Measurements from ENCODE around the gene GPR62. TPM values are rescaled to one million over a fixed set of nuclear protein-coding genes. Genes with fewer than 3 reads are reported as not detected.

The GPR62 gene
- total and polyA plus RNA-seq, 2 donors (not counting 3 experiments of a cell fraction or from before 2014, with no cell fraction given) = 0.04 to 0.15 TPM

DNA sequence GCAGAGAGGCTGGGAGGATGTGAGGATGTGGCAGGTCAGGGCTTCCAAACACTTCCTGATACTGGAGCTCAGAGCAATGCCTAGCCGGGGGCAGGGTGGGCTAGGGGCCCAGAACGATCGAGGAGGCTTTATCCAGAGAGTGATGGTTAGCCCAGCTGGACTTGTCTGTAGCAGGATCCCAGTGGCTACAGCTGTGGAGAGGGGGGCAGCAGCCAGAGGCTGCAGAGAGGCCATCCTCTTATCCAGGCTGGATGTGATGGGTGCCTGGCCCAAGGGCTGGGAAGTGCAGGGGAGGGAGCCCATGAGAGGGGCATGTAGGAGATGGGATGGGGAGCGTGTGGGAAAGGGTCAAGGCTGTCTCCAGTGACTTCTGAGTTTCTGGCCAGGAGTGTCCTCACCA lies 8.4 kb upstream of the GPR62 start:
- no peaks in the 10 kb centered on the region for H3K9me1 ChIP-seq (replicated peaks; ENCODE audit: control insufficient read depth, extremely low read depth, insufficient read depth, low read length)
- dilution Hi-C loops (cut with MboI; ENCODE audit: extremely low pct_ligation_motif_present, low sequenced_read_pairs) = no loop called here
- TF ChIP-seq GATA2 (IDR thresholded peaks at IDR 0.05; ENCODE audit: insufficient read depth, insufficient read length, low read depth, low read length) (no peak), EZH2 (IDR thresholded peaks at IDR 0.05; ENCODE audit: borderline replicate concordance, low read depth, low read length, severe bottlenecking) (no peak), JUN (IDR thresholded peaks at IDR 0.05; ENCODE audit: borderline replicate concordance, insufficient read depth, insufficient read length, low read depth) (no peak), FOS (IDR thresholded peaks at IDR 0.05; ENCODE audit: borderline replicate concordance, insufficient read depth, low read length) (no peak), POLR2A (IDR thresholded peaks at IDR 0.05; ENCODE audit: low read depth, low read length) (no peak), MYC (IDR thresholded peaks at IDR 0.05; ENCODE audit: low read depth, low read length) (no peak), POLR2AphosphoS5 (IDR thresholded peaks at IDR 0.05; ENCODE audit: insufficient read depth, low read depth, low read length) (no peak)
- TF ChIP-seq, protein P1, sequence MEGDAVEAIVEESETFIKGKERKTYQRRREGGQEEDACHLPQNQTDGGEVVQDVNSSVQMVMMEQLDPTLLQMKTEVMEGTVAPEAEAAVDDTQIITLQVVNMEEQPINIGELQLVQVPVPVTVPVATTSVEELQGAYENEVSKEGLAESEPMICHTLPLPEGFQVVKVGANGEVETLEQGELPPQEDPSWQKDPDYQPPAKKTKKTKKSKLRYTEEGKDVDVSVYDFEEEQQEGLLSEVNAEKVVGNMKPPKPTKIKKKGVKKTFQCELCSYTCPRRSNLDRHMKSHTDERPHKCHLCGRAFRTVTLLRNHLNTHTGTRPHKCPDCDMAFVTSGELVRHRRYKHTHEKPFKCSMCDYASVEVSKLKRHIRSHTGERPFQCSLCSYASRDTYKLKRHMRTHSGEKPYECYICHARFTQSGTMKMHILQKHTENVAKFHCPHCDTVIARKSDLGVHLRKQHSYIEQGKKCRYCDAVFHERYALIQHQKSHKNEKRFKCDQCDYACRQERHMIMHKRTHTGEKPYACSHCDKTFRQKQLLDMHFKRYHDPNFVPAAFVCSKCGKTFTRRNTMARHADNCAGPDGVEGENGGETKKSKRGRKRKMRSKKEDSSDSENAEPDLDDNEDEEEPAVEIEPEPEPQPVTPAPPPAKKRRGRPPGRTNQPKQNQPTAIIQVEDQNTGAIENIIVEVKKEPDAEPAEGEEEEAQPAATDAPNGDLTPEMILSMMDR (IDR thresholded peaks at IDR 0.05; ENCODE audit: extremely low read depth in 1 of 2, insufficient read depth in 1 of 2, low read depth in 1 of 2, low read length in 2 of 2) = no peak
- TF ChIP-seq, protein P2, sequence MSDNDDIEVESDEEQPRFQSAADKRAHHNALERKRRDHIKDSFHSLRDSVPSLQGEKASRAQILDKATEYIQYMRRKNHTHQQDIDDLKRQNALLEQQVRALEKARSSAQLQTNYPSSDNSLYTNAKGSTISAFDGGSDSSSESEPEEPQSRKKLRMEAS (IDR thresholded peaks at IDR 0.05; ENCODE audit: insufficient read depth, insufficient read length) = no peak
- ChIA-PET CTCF (no interaction called here), POLR2A (no interaction called here)
- no peaks in the 10 kb centered on the region for H3K9me3 ChIP-seq (replicated peaks; ENCODE audit: control insufficient read depth, insufficient read depth, low read length)
- no peak overlapping the region for H3K27ac ChIP-seq (ENCODE audit: insufficient read depth, low read depth, low read length)
- H4K20me1 ChIP-seq (replicated peaks; ENCODE audit: control insufficient read depth, extremely low read depth, insufficient read depth, low read length) = no peaks in the 10 kb centered on the region
- H3K27me3 ChIP-seq (ENCODE audit: control insufficient read depth in 2 of 2, insufficient read depth in 2 of 2, low read length in 2 of 2) = no peaks in the 10 kb centered on the region
- DNase-seq (ENCODE audit: low read depth, low spot score) (no peak), FAIRE-seq (no peak)
- no peaks in the 10 kb centered on the region for H3K79me2 ChIP-seq (ENCODE audit: control insufficient read depth, insufficient read depth, low read length)
- H2AFZ ChIP-seq (ENCODE audit: low read depth, low read length) = no peak overlapping the region
- peaks cover 11% of the 10 kb centered on the region for H3K4me1 ChIP-seq (ENCODE audit: control insufficient read depth, extremely low read depth, insufficient read depth, low read length)
- H3K4me2 ChIP-seq (ENCODE audit: insufficient read depth, low read length) = no peak overlapping the region
- no peaks in the 10 kb centered on the region for H3K36me3 ChIP-seq (ENCODE audit: control insufficient read depth in 2 of 2, extremely low read depth in 1 of 2, insufficient read depth in 2 of 2, low read length in 2 of 2)
- intact Hi-C loops (cut with micrococcal nuclease) = loop anchor here (10.0 kb wide), 1 partner anchor 562 kb away; the partner anchor contains the start of gene MANF
- no TSS peak for BruUV-seq (replicated peaks)
- no peak overlapping the region for H3K9ac ChIP-seq (replicated peaks; ENCODE audit: extremely low read depth, insufficient read depth, low read length)
- no peak overlapping the region for H3K4me3 ChIP-seq (replicated peaks in 1 of 3; ENCODE audit: insufficient read depth in 1 of 3, low read depth in 1 of 3, low read length in 3 of 3)

Data from endothelial cell of umbilical vein (primary cell).